HG03039 (cell line): ENCODE results near the gene ARHGEF19.
"Not testable (repeated sequence)": the region's sequence is repeated elsewhere in the genome, so short reads cannot be mapped to it uniquely, and the experiment has no call there.

Experiments used
- ATAC-seq: cut with Tn5 transposase; IDR thresholded peaks from one replicate; pipeline ENCODE4 v1.9.1; 2021; ENCODE audit warnings: mild to moderate bottlenecking, moderate library complexity; ENCODE audit not compliant: unreplicated experiment

ARHGEF19 gene

DNA sequence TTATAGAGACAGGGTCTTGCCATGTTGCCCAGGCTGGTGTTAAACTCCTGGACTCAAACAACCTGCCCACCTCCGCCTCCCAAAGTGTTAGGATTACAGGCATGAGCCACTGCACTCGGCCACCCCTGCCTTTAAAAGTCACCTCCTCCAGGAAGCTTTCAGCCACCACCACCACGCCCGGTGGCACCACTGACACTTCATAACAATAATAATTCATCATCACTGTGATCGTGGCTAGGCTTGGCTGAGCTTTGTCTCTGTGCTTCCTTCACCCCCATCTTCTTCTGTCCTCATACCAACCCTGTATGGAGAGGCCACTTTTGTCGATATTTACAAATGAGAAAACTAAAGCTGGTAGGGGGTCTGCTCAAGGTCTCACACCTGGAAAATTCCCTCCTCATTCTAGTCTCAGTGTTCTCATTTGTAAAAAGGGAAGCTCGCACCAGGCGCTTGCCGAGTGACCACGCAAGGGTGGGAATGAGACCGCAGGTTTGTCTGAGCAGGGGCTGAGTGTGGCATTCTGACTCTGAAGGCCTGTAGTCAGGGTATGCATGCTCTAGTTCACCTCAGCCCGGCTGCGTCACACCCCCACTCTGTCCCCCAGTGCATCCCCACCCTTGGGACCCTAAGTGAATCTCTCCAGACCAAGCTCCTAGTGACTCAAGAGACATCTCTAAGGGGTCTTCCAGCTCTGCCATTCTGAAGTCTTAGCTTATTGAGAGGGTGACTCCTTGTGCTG, 43.7 kb downstream of the ARHGEF19 start:
- no peak for ATAC-seq

DNA sequence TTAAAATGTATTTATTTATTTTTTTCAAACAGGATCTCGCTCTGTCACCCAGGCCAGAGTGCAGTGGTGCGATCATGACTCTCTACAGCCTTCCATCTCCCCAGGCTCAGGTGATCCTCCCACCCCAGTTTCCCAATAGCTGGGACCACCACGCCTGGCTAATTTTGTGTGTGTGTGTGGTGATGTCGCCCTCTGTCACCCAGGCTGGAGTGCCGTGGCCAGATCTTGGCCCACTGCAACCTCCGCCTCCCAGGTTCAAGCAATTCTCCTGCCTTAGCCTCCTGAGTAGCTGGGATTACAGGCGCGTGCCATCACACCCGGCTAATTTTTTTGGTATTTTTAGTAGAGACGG, 44.3 kb downstream of the ARHGEF19 start:
- ATAC-seq, result not testable (repeated sequence)

GRCh38 chr1:16167331-16168143, 44.9 kb downstream of the ARHGEF19 start:
- ATAC-seq, result no peak

GRCh38 chr1:16166117-16166516, 46.3 kb downstream of the ARHGEF19 start:
- ATAC-seq, result no peak

- ATAC-seq, result no peak
These were observed 46.9 kb downstream of the ARHGEF19 start for GRCh38 chr1:16165548-16165947.

DNA sequence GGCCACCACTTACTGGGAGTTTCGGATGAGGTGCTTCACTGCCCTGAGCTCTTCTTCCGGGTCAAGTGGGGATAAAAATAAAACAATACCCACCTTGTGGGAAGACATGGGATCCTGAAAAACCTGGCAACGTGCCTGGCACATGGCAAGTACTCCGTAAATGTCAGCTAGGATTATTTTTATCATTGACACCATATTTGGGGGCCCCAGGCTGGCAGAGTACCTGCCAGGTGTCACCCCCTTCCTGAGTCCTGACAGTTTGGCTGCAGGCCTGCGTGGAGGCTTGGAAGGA, 47.4 kb downstream of the ARHGEF19 start:
- no peak for ATAC-seq

DNA sequence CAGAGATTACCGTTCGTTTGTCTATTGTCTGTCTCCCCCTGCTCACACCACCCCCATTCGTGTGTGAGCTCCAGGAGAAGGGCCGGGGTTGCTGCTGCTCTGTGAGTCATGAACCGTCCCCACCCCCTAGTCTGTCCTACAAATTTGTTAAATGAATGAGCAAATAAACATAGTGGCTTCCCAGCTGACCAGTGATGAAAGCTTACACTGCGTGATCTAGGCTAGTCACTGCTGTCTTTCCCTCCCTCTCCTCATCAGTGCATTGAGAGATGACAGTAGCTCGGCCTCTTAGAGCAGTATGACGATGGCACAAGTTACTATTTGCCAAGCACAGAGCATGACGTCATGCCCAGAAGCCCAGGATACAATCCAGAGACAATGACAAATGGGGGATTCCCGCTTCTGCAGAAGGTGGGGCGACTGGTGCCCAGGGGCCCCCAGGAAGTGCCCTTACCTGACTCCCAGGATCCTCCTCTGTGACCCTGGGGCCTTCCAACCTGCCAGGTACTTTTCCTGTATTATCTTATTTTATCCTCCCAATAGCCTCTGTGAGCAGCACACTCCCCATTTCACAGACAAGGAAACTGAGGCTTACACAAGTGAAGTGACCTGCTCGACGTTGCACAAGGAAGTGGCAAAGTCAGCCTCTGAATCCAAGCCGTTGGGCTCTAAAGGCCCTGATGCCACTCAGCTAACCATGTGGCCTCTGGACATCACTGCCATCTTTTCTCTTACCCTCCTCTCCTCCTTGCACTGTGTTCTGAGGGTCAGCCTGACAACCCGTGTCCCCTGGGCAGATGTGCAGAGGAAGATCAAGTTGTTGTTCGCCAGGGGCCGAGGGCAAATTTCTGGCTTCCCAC, 48.0 kb downstream of the ARHGEF19 start:
- no peak for ATAC-seq

GRCh38 chr1:16163608-16164212, 48.7 kb downstream of the ARHGEF19 start:
- not testable (repeated sequence) for ATAC-seq

DNA sequence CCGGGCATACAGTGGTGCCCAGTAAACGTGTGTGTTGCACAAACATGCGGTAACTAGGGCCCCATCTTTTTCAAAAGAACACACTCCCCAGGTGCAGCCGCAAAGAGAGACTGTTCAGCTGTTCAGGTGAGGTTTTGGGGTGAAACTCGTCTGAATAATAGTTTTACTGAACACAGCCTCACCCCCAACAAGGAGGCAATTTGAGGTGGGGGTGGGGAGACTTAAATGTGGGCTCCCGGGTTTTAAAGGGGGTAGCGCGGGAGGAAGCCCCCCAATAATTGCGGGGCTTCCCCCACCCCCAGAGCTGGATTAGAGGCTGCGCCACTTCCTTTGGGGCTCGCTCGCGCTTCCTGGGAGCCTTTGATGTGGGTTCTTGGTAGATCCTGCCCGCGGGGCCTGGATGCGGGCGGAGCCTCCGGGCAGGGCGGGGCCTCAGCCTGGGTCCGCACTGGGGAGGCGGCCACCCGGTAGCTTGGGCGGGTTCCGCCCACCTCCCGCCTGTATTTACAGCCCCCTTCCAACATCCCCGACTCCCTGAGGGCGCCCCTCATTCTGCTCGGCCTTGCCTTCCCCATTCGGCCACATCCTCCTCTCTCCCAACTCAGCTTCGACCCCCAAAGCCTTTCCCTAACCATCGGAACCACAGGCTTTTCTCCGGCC, 50.2 kb downstream of the ARHGEF19 start:
- no peak for ATAC-seq

DNA sequence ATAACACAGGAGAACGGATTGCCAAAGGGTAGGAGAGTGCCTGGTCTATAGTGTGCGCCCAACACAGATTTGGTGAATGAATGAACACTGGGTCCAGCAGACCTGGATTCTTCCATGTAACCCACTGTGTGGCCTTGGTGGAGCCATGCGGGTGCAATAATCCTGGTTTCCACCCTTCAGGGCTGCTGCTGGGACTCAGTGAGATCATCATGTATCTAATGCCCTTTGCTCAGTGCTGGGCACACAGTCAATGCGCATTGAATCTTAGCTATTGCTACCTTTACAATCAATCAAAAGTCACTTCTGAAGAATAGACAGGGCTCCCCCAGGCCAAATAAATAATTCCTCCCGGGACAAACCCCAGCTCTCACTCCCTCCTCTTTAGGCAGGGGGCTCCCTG, 50.7 kb downstream of the ARHGEF19 start:
- ATAC-seq, result no peak

DNA sequence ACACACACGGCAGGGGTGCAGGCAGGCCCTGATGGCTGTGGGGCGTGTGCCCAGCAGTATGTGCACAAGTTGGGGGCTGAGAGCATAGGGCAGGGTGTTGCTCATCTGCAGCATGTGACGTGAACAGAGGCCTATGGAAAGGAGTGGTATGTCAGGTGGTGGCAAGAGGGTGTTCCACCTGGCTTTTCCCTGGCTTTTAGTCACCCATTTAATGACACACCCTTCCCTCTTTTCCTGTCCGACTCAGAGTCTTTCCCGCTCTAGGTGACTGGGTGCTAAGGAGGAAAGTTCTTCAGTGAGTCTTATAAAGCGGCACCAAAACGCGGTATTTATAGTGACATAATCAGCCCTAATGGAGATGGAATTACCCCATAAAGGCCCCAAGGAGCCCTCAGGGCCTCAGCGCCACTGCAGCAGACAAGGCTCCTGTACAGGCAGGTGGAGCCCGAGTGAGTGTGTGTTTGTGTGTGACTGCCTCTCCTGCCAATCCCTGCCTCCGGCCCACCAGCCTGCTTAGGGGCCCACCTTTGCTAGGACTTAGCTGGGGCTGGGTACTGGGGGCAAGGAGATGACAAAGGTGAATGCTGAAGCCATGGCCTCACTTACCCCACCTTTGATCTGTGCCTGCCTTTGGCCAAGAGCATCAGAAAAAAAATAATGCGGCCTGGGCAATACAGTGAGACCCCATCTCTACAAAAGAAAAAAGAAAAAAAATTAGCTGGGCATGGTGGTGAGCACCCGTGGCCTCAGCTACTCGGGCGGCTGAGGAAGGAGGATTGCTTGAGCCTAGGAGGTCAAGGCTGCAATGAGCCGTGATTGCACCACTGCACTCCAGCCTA, 53.2 kb downstream of the ARHGEF19 start:
- ATAC-seq, result no peak

GRCh38 chr1:16158025-16158424, 54.4 kb downstream of the ARHGEF19 start:
- ATAC-seq, result no peak

DNA sequence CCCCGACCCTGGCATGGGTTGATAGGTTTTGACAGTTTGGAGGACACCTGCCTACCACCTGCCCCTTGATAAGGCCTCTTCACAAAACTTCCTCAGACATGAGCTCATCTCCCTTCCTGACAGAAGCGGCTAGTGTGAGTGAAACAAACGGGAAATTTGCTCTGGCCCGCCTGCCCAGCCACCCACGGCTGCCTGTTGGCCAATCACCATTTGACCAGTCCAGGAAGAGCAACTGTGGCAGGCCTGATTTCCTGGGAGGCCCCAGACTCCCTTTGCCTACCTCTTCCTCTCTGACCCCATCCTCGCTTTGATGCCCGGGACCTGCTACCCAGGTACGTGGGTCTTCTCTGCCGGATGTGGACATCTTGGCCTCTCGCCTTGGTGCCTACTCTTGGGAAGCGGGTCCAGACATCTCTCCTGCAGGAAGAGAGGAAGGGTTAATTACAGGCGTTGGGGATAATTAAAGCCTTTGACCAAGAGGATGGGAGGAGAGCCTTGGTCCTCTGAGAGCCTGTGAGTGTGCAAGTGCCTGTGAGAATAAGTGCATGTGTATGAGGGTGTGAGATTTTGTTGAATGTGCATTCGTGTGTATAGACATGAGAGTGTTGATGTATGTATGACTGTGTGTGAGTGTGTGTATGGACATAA, 55.5 kb downstream of the ARHGEF19 start:
- ATAC-seq, result no peak

GRCh38 chr1:16155537-16156410, 56.7 kb downstream of the ARHGEF19 start, which contains the start of gene EPHA2:
TSS of gene EPHA2 (minus strand) at chr1:16156069. CDS start at chr1:16155932, 137 bp downstream.
- ATAC-seq, result no peak

DNA sequence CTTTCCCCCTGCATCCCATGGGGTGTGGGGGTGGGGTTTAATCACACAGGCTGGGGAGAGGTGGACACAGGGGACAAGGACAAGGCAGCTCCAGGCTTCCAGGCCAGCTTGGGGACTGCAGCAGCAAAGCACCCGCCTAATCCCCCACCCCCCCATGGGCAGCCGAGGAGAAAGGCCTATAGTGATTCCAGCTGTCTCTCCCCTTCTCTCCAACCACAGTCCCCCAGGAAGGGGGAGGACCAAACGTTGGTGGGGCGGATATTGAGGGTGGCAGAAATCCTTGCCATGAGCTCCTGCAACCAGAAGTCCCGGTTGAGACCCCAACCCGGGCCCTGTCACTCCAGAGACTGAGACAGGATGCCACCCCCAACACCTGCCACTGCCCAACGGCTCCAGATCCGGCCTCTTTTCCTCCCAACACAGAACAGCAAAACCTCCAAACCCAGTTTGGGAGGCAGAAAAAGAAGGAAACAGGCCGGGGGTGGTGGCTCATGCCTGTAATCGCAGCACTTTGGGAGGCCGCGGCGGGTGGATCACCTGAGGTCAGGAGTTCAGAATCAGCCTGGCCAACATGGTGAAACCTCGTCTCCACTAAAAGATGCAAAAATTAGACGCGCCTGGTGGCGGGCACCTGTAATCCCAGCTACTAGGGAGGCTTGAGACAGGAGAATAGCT, 58.3 kb downstream of the ARHGEF19 start:
- no peak for ATAC-seq

DNA sequence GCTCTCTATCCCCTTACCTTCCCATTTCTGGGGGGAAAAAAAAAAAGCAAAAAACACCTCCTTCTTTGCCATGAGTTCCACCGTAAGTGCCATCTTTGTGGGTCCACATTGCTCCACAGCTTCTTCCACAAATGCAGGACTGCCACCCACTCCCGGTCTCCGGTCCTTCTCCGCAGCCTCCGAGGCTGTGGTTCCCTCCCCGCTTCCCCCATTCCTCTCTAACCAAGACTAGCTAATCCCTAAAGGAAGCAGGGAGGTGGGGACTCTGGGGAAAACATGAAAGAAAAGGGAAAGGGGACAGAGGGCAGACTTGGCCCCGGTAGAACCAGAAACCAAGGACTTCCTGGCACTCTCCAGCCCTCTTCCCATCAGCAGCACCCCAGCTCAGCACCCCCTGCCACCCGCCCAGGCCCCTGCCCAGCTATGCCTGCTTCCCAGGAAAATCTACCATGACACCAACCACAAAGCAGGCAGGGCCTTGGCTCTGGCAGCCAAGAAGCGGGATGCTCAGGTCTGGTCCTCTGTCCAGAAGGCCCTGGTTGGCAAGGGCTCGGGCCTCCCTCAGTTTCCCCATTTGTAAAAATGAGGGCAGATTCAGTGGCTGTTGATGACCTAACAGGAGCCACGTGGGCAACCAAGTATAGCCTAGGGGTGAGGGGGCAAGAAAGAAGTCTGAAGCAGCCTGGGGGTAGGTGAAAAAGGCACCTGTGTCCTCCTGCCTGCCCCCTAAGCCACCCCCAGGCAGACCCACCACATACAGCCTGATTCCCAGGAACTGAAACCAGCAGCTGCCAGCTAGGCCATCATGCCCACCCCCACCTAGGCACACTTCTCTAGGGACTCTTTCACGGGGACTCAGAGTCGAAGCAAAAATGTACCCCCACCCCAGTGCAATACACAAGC, 59.1 kb downstream of the ARHGEF19 start:
- ATAC-seq, result no peak
